B cell (primary cell): ENCODE results near the gene SPIB. TPM values are rescaled to one million over a fixed set of nuclear protein-coding genes. Genes with fewer than 3 reads are reported as not detected.

Experiments used
- ATAC-seq: fragments of 200-7000 bp; cut with Tn5 transposase; one replicate; pipeline ENCODE4 v1.10.0; 2021; ENCODE audit warnings: low read depth, mild to moderate bottlenecking, moderate number of reproducible peaks, moderate library complexity
- CTCF ChIA-PET: fragments of 350-600 bp; sonication (Branson Sonifier 250); formaldehyde crosslinking; loops from one replicate; lab custom pipeline; 2021; ENCODE audit warnings: antibody characterized with exemption, inconsistent platforms; lab: Charles Lee
- POLR2A ChIA-PET: fragments of 350-600 bp; sonication (Branson Sonifier 250); formaldehyde crosslinking; loops from one replicate; lab custom pipeline; 2021; ENCODE audit warnings: antibody characterized with exemption; lab: Charles Lee
- DNase-seq: peaks from one replicate; pipeline ENCODE4 v3.0.0; 2013
- H2AFZ ChIP-seq: 2 replicates; pipeline ENCODE4 v1.6.1; 2012; ENCODE audit warnings: mild to moderate bottlenecking, low read depth, low read length; ENCODE audit not compliant: insufficient read depth, poor library complexity, severe bottlenecking
- H3K27ac ChIP-seq, 2 donors: 1 replicate in 1 of 2; 2 replicates in 1 of 2; pipeline ENCODE4 v1.5.1; 2012 to 2013; ENCODE audit warnings: low read length in 2 of 2, mild to moderate bottlenecking in 2 of 2, moderate library complexity in 1 of 2
- H3K27me3 ChIP-seq, 4 experiments: fragments of 200-600 bp in 1 of 4; sonication (generic) in 1 of 4; replicated peaks in 1 of 4; 1 replicate in 2 of 4; 2 replicates in 2 of 4; pipeline versions ENCODE4 v1.6.1 to v1.7.0; 2013 to 2016; ENCODE audit warnings: low read length in 3 of 4, mild to moderate bottlenecking in 2 of 4, mixed read lengths in 1 of 4, moderate library complexity in 1 of 4; ENCODE audit not compliant: insufficient read depth in 4 of 4, control insufficient read depth in 3 of 4; ENCODE audit errors: control extremely low read depth in 1 of 4
- H3K36me3 ChIP-seq, 2 experiments: replicated peaks in 1 of 2; 1 replicate in 1 of 2; 2 replicates in 1 of 2; pipeline versions ENCODE4 v1.6.1 to v1.7.1; 2013; ENCODE audit warnings: low read length in 1 of 2; ENCODE audit not compliant: insufficient read depth in 2 of 2, control insufficient read depth in 1 of 2; ENCODE audit errors: control extremely low read depth in 1 of 2, extremely low read depth in 1 of 2
- H3K4me1 ChIP-seq, 2 donors: fragments of 200-600 bp in 1 of 2; sonication (generic) in 1 of 2; 1 replicate in 1 of 2; 2 replicates in 1 of 2; pipeline versions ENCODE4 v1.5.1 to v1.6.1; 2013 to 2017; ENCODE audit warnings: low read length in 2 of 2; ENCODE audit not compliant: control insufficient read depth in 2 of 2, insufficient read depth in 2 of 2
- H3K4me2 ChIP-seq: replicated peaks from 2 replicates; pipeline ENCODE3; 2012; ENCODE audit warnings: mild to moderate bottlenecking, low read depth, low read length; ENCODE audit not compliant: poor library complexity, severe bottlenecking
- H3K4me3 ChIP-seq, 5 experiments: fragments of 200-600 bp in 1 of 5; sonication (generic) in 1 of 5; 1 replicate in 3 of 5; 2 replicates in 2 of 5; pipeline versions ENCODE4 v1.5.1 to v1.7.0; 2011 to 2016; ENCODE audit warnings: low read length in 4 of 5, mild to moderate bottlenecking in 4 of 5, low read depth in 2 of 5, control low read depth in 1 of 5, moderate library complexity in 1 of 5; ENCODE audit not compliant: insufficient read depth in 1 of 5; ENCODE audit errors: control extremely low read depth in 1 of 5, extremely low read depth in 1 of 5
- H3K79me2 ChIP-seq: fragments of 200-600 bp; sonication (generic); one replicate; pipeline ENCODE4 v1.6.0; 2016; ENCODE audit warnings: low read length; ENCODE audit not compliant: control insufficient read depth, insufficient read depth
- H3K9ac ChIP-seq: fragments of 200-600 bp; sonication (generic); 2 replicates; pipeline ENCODE4 v1.6.1; 2017; ENCODE audit warnings: mild to moderate bottlenecking, low read length, moderate library complexity
- H3K9me3 ChIP-seq, 3 donors: one replicate each; pipeline versions ENCODE4 v1.6.1 to v1.7.1; 2013; ENCODE audit warnings: low read length in 2 of 3; ENCODE audit not compliant: control insufficient read depth in 2 of 3, insufficient read depth in 1 of 3; ENCODE audit errors: control extremely low read depth in 1 of 3
- H4K20me1 ChIP-seq: 2 replicates; pipeline ENCODE4 v1.6.0; 2012; ENCODE audit warnings: mild to moderate bottlenecking, low read length; ENCODE audit not compliant: insufficient read depth, control insufficient read depth, poor library complexity, severe bottlenecking
- H3K27ac Mint-ChIP-seq: one replicate; pipeline ENCODE4 v1.8.0; 2021; ENCODE audit warnings: mixed read lengths
- H3K27me3 Mint-ChIP-seq: one replicate; pipeline ENCODE4 v1.8.0; 2021; ENCODE audit warnings: mixed read lengths
- H3K4me1 Mint-ChIP-seq: one replicate; pipeline ENCODE4 v1.8.0; 2021; ENCODE audit warnings: mixed read lengths
- H3K4me3 Mint-ChIP-seq: one replicate; pipeline ENCODE4 v1.8.0; 2021; ENCODE audit warnings: mixed read lengths
- H3K9me3 Mint-ChIP-seq: one replicate; pipeline ENCODE4 v1.8.0; 2022; ENCODE audit warnings: mixed read lengths; ENCODE audit not compliant: insufficient read depth
- CTCF ChIP-seq: fragments of 200-600 bp; IDR thresholded peaks from one replicate; pipeline ENCODE4 v1.8.0; 2022; ENCODE audit warnings: antibody characterized with exemption, mild to moderate bottlenecking
- EZH2 ChIP-seq: IDR thresholded peaks from 2 replicates; pipeline ENCODE4 v1.6.1; 2012; ENCODE audit warnings: borderline replicate concordance, low read depth, mild to moderate bottlenecking, moderate library complexity, low read length; ENCODE audit not compliant: insufficient read depth, poor library complexity, severe bottlenecking
- WGBS: methylation state at CpG from one replicate; pipeline ENCODE4 v1.1.5; 2013; ENCODE audit warnings: missing lambda C conversion rate; ENCODE audit not compliant: insufficient coverage; 5-methylcytosine and 5-hydroxymethylcytosine counted together
- intact Hi-C: fragments of 100-400 bp; cut with micrococcal nuclease; formaldehyde crosslinking; loops from one replicate; pipeline ENCODE4 v1.10.0; 2022
- polyA plus RNA-seq: library from polyadenylated mRNA; depleted of rRNA; stranded (reverse); fragments of >200 nt; gene quantifications from 2 replicates; pipeline ENCODE4 v1.2.3, GENCODE V29; 2012
- total RNA-seq, 2 donors: library from RNA; stranded (reverse); fragments of 120-200 nt in 1 of 2; gene quantifications; 1 replicate in 1 of 2; 2 replicates in 1 of 2; pipeline versions ENCODE4 v1.2.3 to v1.2.4, GENCODE V29; 2013 to 2022

Gene SPIB
- total and polyA plus RNA-seq, 2 donors (not counting 1 experiment from before 2014, with no cell fraction given) = 183 to 205 TPM

GRCh38 chr19:50383852-50384684 is 34.7 kb upstream of the SPIB start, which contains the start of gene POLD1:
Gene POLD1 (plus strand): TSS chr19:50384347. CDS start chr19:50398852, 14,505 bp downstream.
- H2AFZ ChIP-seq = peak within 1 kb of the TSS; percentile 61

More at GRCh38 chr19:50383852-50384684, 34.7 kb upstream of the SPIB start, which contains the start of gene POLD1:
- peak; percentile 96 for ATAC-seq
- Histone ChIP-seq H3K4me2 (peak within 1 kb of the TSS; percentile 97), H3K27me3 (no peaks in the 10 kb centered on the region), H3K36me3 (peaks cover under 1 to 45% of the 10 kb centered on the region in 2 experiments), H3K9me3 (no peaks in the 10 kb centered on the region), H4K20me1 (peaks cover 27% of the 10 kb centered on the region), H3K9ac (peak within 1 kb of the TSS; percentile 80), H3K79me2 (peaks cover 34% of the 10 kb centered on the region), H3K4me1 (peaks cover 12 to 18% of the 10 kb centered on the region in 2 donors), H3K4me3 (peak within 1 kb of the TSS; percentile 59 to 92 (median 67)), H3K27ac (peak within 1 kb of the TSS; percentile 64 to 73)
- Mint-ChIP-seq H3K4me3 (peak within 1 kb of the TSS; percentile 94), H3K9me3 (no peaks in the 10 kb centered on the region), H3K4me1 (peaks cover 31% of the 10 kb centered on the region), H3K27me3 (no peaks in the 10 kb centered on the region), H3K27ac (peak within 1 kb of the TSS; percentile 92)
- CTCF ChIA-PET = interaction anchor here (0.7 to 3.9 kb wide), 10 partner anchors 9 to 400 kb away, joined by 3 to 22 read pairs (median 4); partner anchors contain the start of gene JOSD2
- under 1% methylated on average over 78 of the region's 78 CpGs for WGBS
- intact Hi-C loops = loop anchor here (1.0 to 2.0 kb wide), 6 partner anchors 8 to 421 kb away; partner anchors contain the start of gene NR1H2
- POLR2A ChIA-PET = interaction anchor here (0.9 to 2.5 kb wide), 9 partner anchors 8 to 127 kb away, joined by 3 to 15 read pairs (median 5); partner anchors contain the start of genes JOSD2, KCNC3, NR1H2 and SPIB
- TF ChIP-seq CTCF (no peak), EZH2 (no peak)
- peak; percentile 100 for DNase-seq
